Measurements from ENCODE around the gene BUD13.

DNA sequence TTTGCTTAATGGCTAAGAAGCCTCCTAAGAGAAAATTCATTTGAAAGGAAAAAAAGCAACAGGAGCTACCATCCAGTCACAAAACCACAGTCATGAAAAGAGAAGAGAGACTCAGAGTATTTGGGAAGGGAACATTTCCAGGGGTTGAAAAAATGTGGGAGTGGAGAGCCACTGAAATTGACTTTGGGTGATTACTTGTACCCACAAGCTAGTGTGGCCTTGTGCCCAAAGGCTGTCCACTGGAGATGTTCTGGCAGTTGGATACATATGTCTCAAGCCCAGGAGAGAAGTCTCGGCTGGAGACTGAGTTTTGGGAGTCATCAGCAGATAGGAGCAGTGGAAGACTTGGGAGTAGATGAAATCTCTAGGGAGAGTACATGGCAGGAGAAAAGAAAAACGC lies 22.1 kb upstream of the BUD13 start:
- no peak for TF ChIP-seq CTCF (IDR thresholded peaks at IDR 0.05)
- no peak for TF ChIP-seq POLR2A (IDR thresholded peaks at IDR 0.05)
